Measurements from ENCODE around the gene ACOX3. TPM values are rescaled to one million over a fixed set of nuclear protein-coding genes. Genes with fewer than 3 reads are reported as not detected.

ACOX3 gene
- total and polyA plus RNA-seq, 2 of the 8 experiments (the other 6 are each of a cell fraction or from before 2014, with no cell fraction given): 2.5 to 9.9 TPM

DNA sequence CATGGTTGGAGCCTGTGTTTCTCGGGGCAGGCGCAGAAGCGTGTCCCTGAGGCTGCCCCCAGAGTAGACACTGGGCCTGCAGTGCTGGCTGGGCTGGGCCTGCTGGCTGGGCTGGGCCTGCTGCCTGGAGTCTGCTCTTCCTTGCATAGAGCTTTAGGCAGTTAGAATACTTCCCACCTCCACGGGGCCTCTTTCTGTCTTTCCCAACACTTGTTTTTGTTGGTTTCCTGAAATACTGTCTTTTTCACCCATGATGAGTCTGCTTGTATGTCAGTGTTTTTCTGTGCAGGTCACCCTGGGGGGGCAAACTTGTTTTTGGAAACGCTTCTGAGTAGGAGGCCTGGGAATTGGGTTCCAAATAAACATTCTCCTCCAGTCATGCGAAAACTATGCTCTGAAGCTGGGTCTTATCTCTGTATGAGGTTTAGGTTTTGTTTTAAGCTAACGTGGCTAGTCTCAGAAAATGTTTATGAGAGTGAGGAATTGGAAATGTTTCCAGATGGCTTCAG lies 32.2 kb upstream of the ACOX3 start:
- Histone ChIP-seq H3K4me2 (ENCODE audit: insufficient read depth in 1 of 2, low read depth in 2 of 2, low read length in 2 of 2) (no peak overlapping the region), H3K18ac (ENCODE audit: extremely low read depth, low read length) (no peak overlapping the region), H2BK15ac (ENCODE audit: low read length) (no peak overlapping the region), H3K79me2 (ENCODE audit: control insufficient read depth in 1 of 2, insufficient read depth in 2 of 2, low read length in 2 of 2) (no peaks in the 10 kb centered on the region), H4K5ac (ENCODE audit: insufficient read length, low read depth, low read length) (no peak overlapping the region), H2BK5ac (ENCODE audit: low read depth, low read length) (no peak overlapping the region), H3K9me3 (ENCODE audit: insufficient read depth in 2 of 2, low read depth in 1 of 2, low read length in 1 of 2) (no peaks in the 10 kb centered on the region), H3K27me3 (replicated peaks in 1 of 4; ENCODE audit: control insufficient read depth in 3 of 4, extremely low read depth in 1 of 4, insufficient read depth in 3 of 4, low read length in 3 of 4) (no peaks in the 10 kb centered on the region), H4K91ac (replicated peaks; ENCODE audit: insufficient read length, low read length) (no peak overlapping the region), H3K27ac (ENCODE audit: low read depth, low read length) (no peak overlapping the region), H3K14ac (ENCODE audit: insufficient read length) (no peak overlapping the region), H4K20me1 (replicated peaks in 1 of 2; ENCODE audit: control insufficient read depth in 1 of 2, insufficient read depth in 2 of 2, low read length in 2 of 2) (peaks cover 0 to 2% of the 10 kb centered on the region in 2 experiments), H3K56ac (replicated peaks; ENCODE audit: insufficient read length, low read depth, low read length) (no peak overlapping the region), H3K79me1 (ENCODE audit: low read depth, low read length) (no peaks in the 10 kb centered on the region), H4K8ac (ENCODE audit: extremely low read depth, insufficient read depth, low read length) (no peak overlapping the region), H2BK20ac (ENCODE audit: low read length) (no peak overlapping the region), H3K9ac (replicated peaks in 1 of 4; ENCODE audit: extremely low read depth in 1 of 4, low read depth in 3 of 4, low read length in 3 of 4) (no peak overlapping the region; a peak in 1 of 7 replicates), H2BK12ac (ENCODE audit: low read depth, low read length) (no peak overlapping the region), H3K4ac (replicated peaks; ENCODE audit: insufficient read length, low read depth, low read length) (no peak overlapping the region), H3K23ac (ENCODE audit: insufficient read length) (no peak overlapping the region), H2AK5ac (ENCODE audit: low read depth, low read length) (no peak overlapping the region), H3K23me2 (ENCODE audit: low read depth, low read length) (no peaks in the 10 kb centered on the region), H2BK120ac (replicated peaks; ENCODE audit: low read depth, low read length) (no peak overlapping the region), H3K4me1 (replicated peaks in 1 of 4; ENCODE audit: control insufficient read depth in 3 of 4, insufficient read depth in 4 of 4, low read length in 3 of 4) (peaks cover 0 to 5% (median 2%) of the 10 kb centered on the region in 4 experiments; a peak in 2 of 7 replicates), H3K36me3 (ENCODE audit: control insufficient read depth in 2 of 4, insufficient read depth in 4 of 4, low read length in 3 of 4) (peaks cover 0 to 14% (median 8%) of the 10 kb centered on the region in 4 experiments; a peak in 4 of 8 replicates), H3K4me3 (ENCODE audit: extremely low read depth in 1 of 4, insufficient read depth in 2 of 4, low read depth in 3 of 4, low read length in 4 of 4) (no peak overlapping the region), H2AFZ (ENCODE audit: low read length) (no peak overlapping the region)
- DNase-seq (ENCODE audit: low read depth in 1 of 2, low spot score in 2 of 2) (no peak), FAIRE-seq (no peak)
- POLR2A ChIA-PET (ENCODE audit: partially characterized antibody): interaction anchor here (0.9 to 2.2 kb wide), 4 partner anchors 9 to 120 kb away, joined by 3 to 7 read pairs (median 4); partner anchors contain the start of gene CPZ
- no peak for TF ChIP-seq CHD1 (IDR thresholded peaks at IDR 0.05; ENCODE audit: low read depth, low read length)
- no peak for TF ChIP-seq RFX5 (IDR thresholded peaks at IDR 0.05; ENCODE audit: borderline replicate concordance, low read depth, low read length)
- no peak for TF ChIP-seq SIRT6 (IDR thresholded peaks at IDR 0.05; ENCODE audit: low read length)
- no peak for TF ChIP-seq TAF7 (optimal IDR thresholded peaks at IDR 0.05; ENCODE audit: borderline replicate concordance, low read depth, low read length)
- TF ChIP-seq EZH2 (IDR thresholded peaks at IDR 0.05; ENCODE audit: low read depth, low read length, severe bottlenecking): no peak
- CTCF ChIA-PET (ENCODE audit: partially characterized antibody): interaction anchor here (1.0 to 11.2 kb wide), 13 partner anchors 14 to 135 kb away, joined by 3 to 237 read pairs (median 4); partner anchors contain the start of gene CPZ
- WGBS, 2 experiments (ENCODE audit: extremely low coverage in 1 of 2, insufficient coverage in 1 of 2, insufficient read length in 1 of 2, insufficient replicate concordance in 2 of 2, low coverage in 1 of 2, low lambda C conversion rate in 2 of 2, missing lambda C conversion rate in 1 of 2): 89% methylated on average over 7 of the region's 7 CpGs; no CpG with 5 or more reads in 1 of the 2 experiments
